Activated CD8-positive, alpha-beta T cell treated with anti-CD3 and anti-CD28 coated beads for 36 hours (primary cell): ENCODE results near the gene TRAPPC2L. TPM values are rescaled to one million over a fixed set of nuclear protein-coding genes. Genes with fewer than 3 reads are reported as not detected.

Source experiments
- ATAC-seq: fragments of 200-7000 bp; cut with Tn5 transposase; one replicate; pipeline ENCODE4 v1.10.0; 2021; ENCODE audit warnings: mild to moderate bottlenecking, moderate library complexity
- CTCF ChIA-PET: fragments of 350-600 bp; sonication (Branson Sonifier 250); formaldehyde crosslinking; loops from one replicate; lab custom pipeline; 2021; ENCODE audit warnings: antibody characterized with exemption; lab: Charles Lee
- POLR2A ChIA-PET: fragments of 350-600 bp; sonication (Branson Sonifier 250); formaldehyde crosslinking; loops from one replicate; lab custom pipeline; 2021; ENCODE audit warnings: antibody characterized with exemption; lab: Charles Lee
- DNase-seq: peaks from one replicate; pipeline ENCODE4 v3.0.0-alpha.2; 2020
- H3K27ac Mint-ChIP-seq: one replicate; pipeline ENCODE4 v1.8.0; 2021; ENCODE audit warnings: mild to moderate bottlenecking, mixed read lengths
- H3K27me3 Mint-ChIP-seq: one replicate; pipeline ENCODE4 v1.8.0; 2021; ENCODE audit warnings: mixed read lengths
- H3K36me3 Mint-ChIP-seq: one replicate; pipeline ENCODE4 v1.8.0; 2021; ENCODE audit warnings: low read depth, mixed read lengths
- H3K4me1 Mint-ChIP-seq: one replicate; pipeline ENCODE4 v1.8.0; 2021; ENCODE audit warnings: low read depth, mixed read lengths
- H3K4me3 Mint-ChIP-seq: one replicate; pipeline ENCODE4 v1.8.0; 2021; ENCODE audit warnings: mild to moderate bottlenecking, moderate library complexity, mixed read lengths
- H3K9me3 Mint-ChIP-seq: one replicate; pipeline ENCODE4 v1.8.0; 2021; ENCODE audit warnings: mixed read lengths
- intact Hi-C: fragments of 100-400 bp; cut with micrococcal nuclease; formaldehyde crosslinking; loops from one replicate; pipeline ENCODE4 v1.10.0; 2022
- total RNA-seq, 2 experiments: library from RNA; stranded (reverse); gene quantifications; one replicate each; pipeline ENCODE4 v1.2.3, GENCODE V29; 2021
- TF ChIP-seq, protein P1 (sequence below): fragments of 200-600 bp; IDR thresholded peaks from one replicate; pipeline ENCODE4 v1.8.0; 2022; ENCODE audit warnings: antibody characterized with exemption, mild to moderate bottlenecking

TRAPPC2L gene
- total RNA-seq, 2 experiments from 2014 or later = 56.4 to 61.9 TPM

GRCh38 chr16:88824256-88825077 lies 32.5 kb upstream of the TRAPPC2L start:
- Mint-ChIP-seq H3K9me3 (no peaks in the 10 kb centered on the region), H3K4me1 (no peaks in the 10 kb centered on the region), H3K36me3 (peaks cover 2% of the 10 kb centered on the region), H3K27me3 (no peaks in the 10 kb centered on the region), H3K27ac (no peak overlapping the region), H3K4me3 (no peak overlapping the region)
- ChIA-PET POLR2A (interaction anchor here (0.9 kb wide), 1 partner anchor 13 kb away, joined by 4 read pairs; the partner anchor contains the start of gene APRT), CTCF (interaction anchor here (1.1 kb wide), 1 partner anchor 32 kb away, joined by 3 read pairs; the partner anchor contains the start of genes GALNS and TRAPPC2L)
- intact Hi-C loops = loop anchor here (10.0 kb wide), 1 partner anchor 350 kb away; the partner anchor contains the start of gene CDH15
- ATAC-seq (no peak), DNase-seq (no peak)
- TF ChIP-seq, protein P1, sequence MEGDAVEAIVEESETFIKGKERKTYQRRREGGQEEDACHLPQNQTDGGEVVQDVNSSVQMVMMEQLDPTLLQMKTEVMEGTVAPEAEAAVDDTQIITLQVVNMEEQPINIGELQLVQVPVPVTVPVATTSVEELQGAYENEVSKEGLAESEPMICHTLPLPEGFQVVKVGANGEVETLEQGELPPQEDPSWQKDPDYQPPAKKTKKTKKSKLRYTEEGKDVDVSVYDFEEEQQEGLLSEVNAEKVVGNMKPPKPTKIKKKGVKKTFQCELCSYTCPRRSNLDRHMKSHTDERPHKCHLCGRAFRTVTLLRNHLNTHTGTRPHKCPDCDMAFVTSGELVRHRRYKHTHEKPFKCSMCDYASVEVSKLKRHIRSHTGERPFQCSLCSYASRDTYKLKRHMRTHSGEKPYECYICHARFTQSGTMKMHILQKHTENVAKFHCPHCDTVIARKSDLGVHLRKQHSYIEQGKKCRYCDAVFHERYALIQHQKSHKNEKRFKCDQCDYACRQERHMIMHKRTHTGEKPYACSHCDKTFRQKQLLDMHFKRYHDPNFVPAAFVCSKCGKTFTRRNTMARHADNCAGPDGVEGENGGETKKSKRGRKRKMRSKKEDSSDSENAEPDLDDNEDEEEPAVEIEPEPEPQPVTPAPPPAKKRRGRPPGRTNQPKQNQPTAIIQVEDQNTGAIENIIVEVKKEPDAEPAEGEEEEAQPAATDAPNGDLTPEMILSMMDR = no peak

- Mint-ChIP-seq H3K27me3 (no peaks in the 10 kb centered on the region), H3K4me1 (no peaks in the 10 kb centered on the region), H3K27ac (no peak overlapping the region), H3K9me3 (no peaks in the 10 kb centered on the region), H3K4me3 (no peak overlapping the region), H3K36me3 (peaks cover 2% of the 10 kb centered on the region)
- ChIA-PET CTCF (no interaction called here), POLR2A (no interaction called here)
- ATAC-seq (no peak), DNase-seq (no peak)
- TF ChIP-seq, protein P1 = no peak
- intact Hi-C loops = loop anchor here (10.0 kb wide), 1 partner anchor 350 kb away; the partner anchor contains the start of gene CDH15
Measured at GRCh38 chr16:88825146-88825545, 31.8 kb upstream of the TRAPPC2L start.

DNA sequence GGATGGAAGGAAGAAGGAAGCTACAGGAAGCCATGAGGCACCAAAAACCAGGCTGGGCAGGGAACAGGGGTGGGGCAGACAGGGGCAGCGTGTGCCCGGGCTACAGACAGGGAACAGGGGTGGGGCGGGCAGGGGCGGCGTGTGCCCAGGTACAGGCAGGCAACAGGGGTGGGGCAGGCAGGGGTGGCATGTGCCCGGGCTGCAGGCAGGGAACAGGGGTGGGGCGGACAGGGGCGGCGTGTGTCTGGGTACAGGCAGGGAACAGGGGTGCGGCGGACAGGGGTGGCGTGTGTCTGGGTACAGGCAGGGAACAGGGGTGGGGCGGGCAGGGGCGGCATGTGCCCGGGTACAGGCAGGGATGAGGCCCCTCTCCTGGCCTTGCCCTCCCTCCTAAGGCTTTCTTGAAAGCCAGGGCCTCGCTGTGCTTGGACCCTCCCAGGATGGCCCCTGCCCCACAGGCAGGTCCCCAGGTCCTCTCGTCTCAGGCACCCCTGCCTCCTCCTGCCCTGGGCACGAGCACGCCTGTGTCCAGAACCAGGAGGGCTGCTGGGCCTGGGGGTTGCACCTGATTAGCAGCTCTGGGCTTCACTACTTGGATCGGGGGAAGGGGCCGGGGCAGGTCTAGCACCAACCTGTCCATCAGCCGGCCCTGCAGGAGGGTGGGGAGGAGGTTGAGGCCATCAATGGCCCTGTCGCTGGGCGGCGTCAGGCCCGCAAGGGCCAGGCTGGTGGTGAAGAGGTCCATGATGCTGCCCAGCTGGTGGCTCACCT lies 30.7 kb upstream of the TRAPPC2L start:
- H3K9me3 Mint-ChIP-seq = no peaks in the 10 kb centered on the region
- intact Hi-C loops = loop anchor here (10.0 kb wide), 1 partner anchor 349 kb away; the partner anchor contains the start of gene CDH15
- TF ChIP-seq, protein P1 = no peak
- ChIA-PET POLR2A (interaction anchor here (0.9 to 1.4 kb wide), 2 partner anchors 13 to 31 kb away, joined by 3 read pairs; partner anchors contain the start of genes GALNS and TRAPPC2L), CTCF (interaction anchor here (1.9 kb wide), 1 partner anchor 10 kb away, joined by 4 read pairs; no protein-coding TSS in a partner anchor)
- DNase-seq (no peak), ATAC-seq (no peak)
- H3K4me3 Mint-ChIP-seq = no peak overlapping the region
- H3K4me1 Mint-ChIP-seq = no peaks in the 10 kb centered on the region
- no peak overlapping the region for H3K27ac Mint-ChIP-seq
- H3K27me3 Mint-ChIP-seq = no peaks in the 10 kb centered on the region
- peaks cover 2% of the 10 kb centered on the region for H3K36me3 Mint-ChIP-seq

DNA sequence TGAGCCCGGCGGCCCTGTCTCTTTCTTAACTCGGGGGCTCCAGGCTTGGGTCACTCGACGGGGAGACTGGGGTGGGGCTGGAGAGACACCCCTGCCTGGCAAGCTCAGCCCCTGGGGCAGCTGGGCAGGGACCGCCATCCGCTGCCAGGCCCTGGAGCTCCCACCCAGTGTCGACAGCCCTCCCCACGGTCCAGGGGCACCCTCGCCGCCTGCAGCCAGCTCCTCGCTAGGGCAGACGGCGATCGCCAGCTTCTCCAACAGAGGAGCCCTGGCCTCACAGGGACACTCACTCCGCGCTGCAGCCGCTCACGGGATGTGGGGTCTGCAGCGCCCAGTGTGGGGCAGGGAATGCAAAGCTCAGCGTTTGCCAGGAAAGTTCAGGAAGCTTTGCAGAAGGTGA lies 29.2 kb upstream of the TRAPPC2L start:
- peaks cover 2% of the 10 kb centered on the region for H3K36me3 Mint-ChIP-seq

More for the DNA sequence above, 29.2 kb upstream of the TRAPPC2L start:
- Mint-ChIP-seq H3K27me3 (no peaks in the 10 kb centered on the region), H3K27ac (no peak overlapping the region), H3K4me3 (no peak overlapping the region), H3K4me1 (no peaks in the 10 kb centered on the region), H3K9me3 (no peaks in the 10 kb centered on the region)
- no peak for ATAC-seq
- ChIA-PET CTCF (interaction anchor here (1.3 to 1.9 kb wide), 2 partner anchors 12 to 31 kb away, joined by 3 to 4 read pairs; no protein-coding TSS in a partner anchor), POLR2A (interaction anchor here (1.3 to 1.4 kb wide), 3 partner anchors 12 to 16 kb away, joined by 3 to 4 read pairs (median 3); partner anchors contain the start of gene APRT)
- intact Hi-C loops = loop anchor here (10.0 kb wide), 1 partner anchor 347 kb away; the partner anchor contains the start of gene CDH15
- no peak for DNase-seq
- TF ChIP-seq, protein P1 = no peak
